HG03045 (cell line): Measurements from ENCODE around the gene PRKD1.

Source experiments
- ATAC-seq: cut with Tn5 transposase; IDR thresholded peaks from one replicate; pipeline ENCODE4 v1.9.1; 2021; ENCODE audit warnings: mild to moderate bottlenecking, moderate library complexity; ENCODE audit not compliant: unreplicated experiment

Gene PRKD1

GRCh38 chr14:29682789-29683188 is 244.9 kb downstream of the PRKD1 start:
- no peak for ATAC-seq

GRCh38 chr14:29681316-29681715 is 246.3 kb downstream of the PRKD1 start:
- ATAC-seq = no peak

DNA sequence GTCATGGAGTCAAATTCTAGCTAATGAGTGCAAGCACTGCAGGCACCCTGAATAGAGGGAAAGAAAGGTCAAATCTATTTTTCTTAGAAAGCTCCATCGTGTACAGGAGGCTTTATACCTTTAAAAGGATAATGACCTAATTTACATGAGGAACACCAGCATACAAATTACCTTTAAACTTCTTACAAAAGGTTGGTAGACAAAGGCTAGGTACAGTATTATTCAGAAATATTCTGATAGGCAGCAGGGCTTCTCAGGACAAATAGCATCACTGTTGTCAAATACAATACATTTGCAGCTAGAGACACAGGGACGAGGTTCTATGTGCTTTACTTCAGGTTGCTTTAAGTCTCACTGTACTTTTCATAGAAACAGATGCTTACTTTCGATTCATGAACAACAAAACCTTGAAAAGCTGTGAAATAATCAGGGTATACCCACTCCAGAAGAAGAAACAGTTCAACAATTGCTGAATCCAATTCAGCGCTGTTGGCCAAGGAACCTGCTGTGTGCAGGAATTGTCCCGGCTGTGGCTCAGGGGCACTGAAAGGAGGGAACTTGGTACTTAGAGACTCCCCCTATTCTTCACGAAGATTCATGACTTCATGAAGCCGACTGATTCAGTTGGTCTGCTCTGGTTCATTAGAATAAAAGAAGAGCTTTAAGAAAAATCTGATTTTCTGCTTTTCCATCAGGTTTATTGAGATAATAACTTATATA is 252.9 kb downstream of the PRKD1 start:
- no peak for ATAC-seq

DNA sequence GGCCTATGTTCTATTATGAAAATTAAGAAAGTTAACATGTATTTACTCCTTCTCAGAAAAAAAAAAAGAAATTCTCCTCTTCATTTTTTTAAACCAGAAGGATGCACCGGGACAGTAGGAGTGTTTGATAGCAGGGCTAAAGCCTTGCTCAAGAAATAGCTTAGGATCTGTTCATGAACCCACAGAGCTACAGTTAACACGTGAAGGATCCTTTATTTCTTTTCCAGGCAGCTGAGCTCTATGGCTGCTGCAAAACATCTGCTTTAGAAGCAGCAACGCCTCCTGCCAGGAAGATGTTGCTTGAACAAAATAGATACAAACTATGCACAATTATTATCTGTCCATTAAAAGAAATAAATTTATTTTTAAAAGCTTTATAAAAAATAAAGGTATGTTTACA is 254.8 kb downstream of the PRKD1 start:
- ATAC-seq = no peak

GRCh38 chr14:29671034-29671433 is 256.6 kb downstream of the PRKD1 start:
- no peak for ATAC-seq

DNA sequence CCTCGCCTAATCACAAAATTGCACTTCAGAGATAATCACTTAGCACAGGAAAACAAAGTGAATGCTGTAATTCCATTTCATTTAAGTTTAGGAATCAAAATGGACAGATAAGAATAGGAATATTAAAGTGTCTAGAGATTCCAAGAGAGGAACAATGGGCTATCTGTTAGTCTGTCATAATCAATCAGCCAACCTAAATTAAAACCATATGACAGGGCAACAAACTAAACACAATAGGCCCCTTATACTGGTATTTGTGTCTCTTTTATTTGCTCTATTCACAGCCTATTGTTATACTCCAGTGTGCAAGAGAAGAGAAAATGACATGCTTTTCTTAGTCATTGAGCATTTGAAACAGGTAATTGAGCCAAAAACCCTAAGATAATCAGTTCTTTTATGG is 259.4 kb downstream of the PRKD1 start:
- ATAC-seq = no peak

DNA sequence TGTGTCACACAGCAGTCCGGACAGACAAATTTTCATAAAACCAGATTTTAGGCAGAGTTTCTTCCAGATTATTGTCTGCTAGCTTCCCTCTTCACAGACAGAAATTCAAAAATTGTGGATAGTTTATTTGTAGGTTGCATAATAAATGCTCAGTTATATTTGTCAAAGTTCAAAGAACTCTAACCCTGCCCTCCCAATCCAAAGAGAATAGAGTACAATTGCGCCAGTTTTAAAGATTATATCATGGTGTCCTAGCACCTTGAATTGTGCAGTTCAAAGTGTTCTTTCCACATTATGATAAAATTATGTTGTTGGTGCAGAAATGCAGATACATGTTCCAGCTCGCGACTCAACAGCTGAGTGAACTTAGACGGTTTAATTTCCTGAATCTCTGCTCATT is 263.1 kb downstream of the PRKD1 start:
- ATAC-seq = no peak

GRCh38 chr14:29663281-29663801 is 264.3 kb downstream of the PRKD1 start:
- no peak for ATAC-seq

DNA sequence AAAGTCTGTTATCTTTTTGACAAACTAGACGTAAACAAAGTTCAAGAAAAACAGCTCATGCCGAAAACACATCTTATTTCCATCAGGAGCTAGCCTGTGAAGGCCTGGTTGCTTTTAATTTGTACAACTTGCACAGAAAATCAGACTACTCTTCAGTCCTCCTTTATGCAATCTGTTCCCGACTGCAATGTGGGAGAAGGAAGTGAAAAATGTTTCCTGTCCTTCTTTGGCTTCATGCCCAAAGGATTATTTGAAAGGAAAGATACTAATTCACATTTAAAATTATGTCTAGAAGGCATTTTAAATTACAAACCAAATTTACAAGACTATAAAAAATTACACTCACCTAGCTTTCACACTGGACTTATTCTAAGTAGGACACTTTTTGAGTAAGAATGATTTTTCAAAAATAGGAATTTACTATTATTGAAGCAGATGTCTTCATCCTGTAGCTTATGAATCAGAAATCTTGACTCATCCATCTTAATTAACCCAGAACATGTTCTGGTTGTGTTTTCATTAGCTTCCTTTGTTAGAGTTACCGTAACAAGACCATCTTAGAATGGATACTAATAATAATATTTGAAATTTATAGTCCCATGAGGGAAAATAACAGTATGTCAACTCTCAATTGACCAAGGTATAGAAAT is 272.6 kb downstream of the PRKD1 start:
- ATAC-seq = no peak

DNA sequence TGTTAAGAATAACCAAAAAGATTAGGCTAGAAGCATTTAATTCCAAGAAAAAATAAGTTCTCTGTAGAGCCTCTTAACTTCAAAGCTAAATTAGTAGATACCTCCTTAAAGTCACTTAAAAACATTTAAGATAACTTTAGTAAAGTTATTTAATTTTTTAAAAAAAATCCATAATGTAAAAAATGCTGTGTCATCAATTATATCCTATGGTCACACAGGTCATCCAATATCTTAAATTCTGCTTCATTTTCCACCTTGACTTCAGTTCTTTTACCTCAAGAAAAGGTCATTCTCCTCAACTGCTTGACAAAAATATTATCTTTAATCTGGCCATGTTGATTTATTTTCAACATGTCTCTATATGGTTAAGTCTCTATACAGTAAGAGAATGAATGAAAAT is 274.3 kb downstream of the PRKD1 start:
- no peak for ATAC-seq

GRCh38 chr14:29652571-29652970 is 275.1 kb downstream of the PRKD1 start:
- no peak for ATAC-seq

DNA sequence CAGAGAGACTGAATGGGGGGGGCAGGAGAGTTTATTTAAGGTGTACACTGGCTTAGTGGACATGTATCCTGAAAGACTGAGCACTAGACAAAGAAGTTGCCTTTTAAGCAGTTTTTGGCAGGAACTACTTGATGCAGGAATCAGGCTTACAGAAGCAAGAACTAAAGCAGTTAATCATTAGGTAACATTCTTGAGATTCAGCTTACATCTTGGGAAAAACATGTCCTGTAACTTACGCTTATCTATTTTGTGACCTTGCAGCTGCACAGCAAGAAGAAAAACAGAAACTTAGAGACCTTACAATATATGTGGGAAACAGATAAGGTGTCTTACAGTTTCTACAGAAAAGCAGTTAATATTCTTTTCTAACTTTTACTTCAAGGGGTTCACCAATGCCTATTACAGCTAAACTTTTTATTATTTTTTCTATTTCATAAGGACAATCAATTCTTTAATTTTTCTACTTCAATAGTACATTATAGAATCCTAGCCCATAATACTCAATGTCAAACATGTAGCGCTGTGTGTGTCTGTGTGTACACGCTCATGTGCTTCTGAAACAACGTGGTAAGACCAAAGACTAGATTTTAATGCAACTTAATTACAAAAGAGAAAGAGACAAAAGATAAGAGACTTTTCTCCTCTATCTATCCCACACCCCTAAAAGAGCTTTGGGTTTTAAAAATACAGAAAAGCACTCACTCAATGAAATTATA is 276.9 kb downstream of the PRKD1 start:
- ATAC-seq = no peak

DNA sequence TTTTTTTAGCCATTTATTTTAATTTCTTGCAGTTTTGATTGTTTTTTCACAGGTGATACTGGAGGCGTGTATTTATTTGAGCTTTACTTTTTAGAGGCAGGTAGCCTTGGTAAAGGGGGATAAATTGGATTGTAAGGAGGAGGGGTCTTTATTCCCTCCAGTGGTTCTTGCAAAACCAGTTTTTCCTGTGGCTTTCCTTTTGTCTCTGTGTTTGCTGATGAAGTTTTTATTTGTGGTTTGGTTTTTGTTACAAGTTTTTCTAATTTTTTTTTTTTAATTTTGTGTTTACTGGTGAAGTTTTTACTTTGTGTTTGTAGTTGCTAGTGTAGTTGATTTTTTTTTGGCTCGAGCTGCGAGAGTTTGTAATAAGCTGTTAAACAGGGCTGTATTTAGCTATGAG is 278.5 kb downstream of the PRKD1 start:
- no peak for ATAC-seq

- no peak for ATAC-seq
Observed at GRCh38 chr14:29648045-29648444, 279.6 kb downstream of the PRKD1 start.

- ATAC-seq = no peak
Observed at GRCh38 chr14:29645117-29645516, 282.5 kb downstream of the PRKD1 start.

DNA sequence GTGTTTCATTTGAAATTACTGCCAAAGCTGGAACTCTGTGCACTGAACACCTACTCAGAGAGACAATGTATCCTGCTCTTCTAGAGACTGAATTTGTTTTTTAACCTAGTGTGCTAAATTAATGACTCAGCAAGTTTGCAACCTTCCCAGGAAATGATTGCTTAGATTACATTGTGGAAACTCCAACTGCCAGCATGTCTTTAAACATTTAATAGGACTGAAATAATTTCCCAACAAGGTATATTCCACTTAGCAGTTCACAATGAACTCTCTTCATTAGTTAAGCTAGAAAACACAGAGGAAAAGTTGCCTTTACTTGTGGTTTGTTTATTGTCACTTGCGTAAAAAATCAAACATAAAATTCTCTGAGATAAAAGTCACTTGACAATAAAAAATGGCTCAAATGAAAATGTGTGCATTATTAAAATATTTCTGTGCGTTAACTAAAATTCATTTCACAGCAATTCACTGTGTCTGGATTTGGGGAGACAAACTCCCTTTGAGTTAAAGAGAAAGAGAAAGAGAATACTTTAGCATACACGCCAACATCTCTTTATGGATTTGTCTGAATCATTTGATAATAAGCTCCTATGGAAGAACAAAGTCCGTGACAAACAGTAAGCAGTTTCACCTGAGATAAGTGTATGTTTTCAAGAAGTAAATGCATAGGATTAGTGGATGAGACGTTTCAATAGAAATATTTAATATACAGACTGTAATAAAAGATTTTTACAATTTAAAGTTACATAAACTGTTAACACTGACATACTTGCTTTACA is 284.0 kb downstream of the PRKD1 start:
- no peak for ATAC-seq

DNA sequence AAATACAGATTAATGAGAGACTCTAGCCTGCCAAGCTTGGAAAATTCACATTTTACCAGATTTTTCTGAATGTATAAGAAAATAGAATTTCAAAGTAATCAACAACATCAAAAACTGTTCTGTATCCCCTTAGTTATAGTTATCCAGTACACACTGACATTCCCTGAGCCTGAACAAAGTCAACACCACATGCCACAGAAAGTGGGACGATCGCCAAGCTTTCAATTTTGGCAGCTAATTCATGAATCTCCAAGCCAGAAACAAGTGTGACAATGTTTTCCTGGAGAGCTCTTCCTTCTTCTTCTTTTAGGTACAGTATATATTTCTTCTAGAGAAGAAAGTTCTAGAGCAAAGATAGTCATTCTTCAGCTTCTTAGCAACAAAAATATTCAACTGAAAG is 290.2 kb downstream of the PRKD1 start:
- ATAC-seq = no peak

DNA sequence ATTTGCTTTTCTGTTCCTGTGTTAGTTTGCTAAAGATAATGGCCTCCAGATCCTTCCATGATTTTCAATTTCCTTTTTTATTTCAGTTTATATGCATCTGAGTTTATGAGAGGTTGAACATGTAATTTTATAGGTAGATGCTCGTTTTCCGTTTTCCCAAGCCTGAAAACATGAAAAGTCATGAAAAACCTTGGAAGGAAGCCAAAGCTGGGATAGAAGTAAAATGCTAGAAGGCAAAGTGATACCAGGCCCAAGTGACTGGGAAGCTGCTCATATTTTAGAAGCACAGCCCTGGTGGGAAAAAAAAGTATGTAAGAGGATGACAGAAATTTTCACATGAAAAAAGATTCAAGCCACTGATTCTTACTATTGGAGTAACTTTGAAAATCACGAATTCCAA is 290.8 kb downstream of the PRKD1 start:
- no peak for ATAC-seq

GRCh38 chr14:29630566-29631160 is 297.0 kb downstream of the PRKD1 start:
- ATAC-seq = no peak

DNA sequence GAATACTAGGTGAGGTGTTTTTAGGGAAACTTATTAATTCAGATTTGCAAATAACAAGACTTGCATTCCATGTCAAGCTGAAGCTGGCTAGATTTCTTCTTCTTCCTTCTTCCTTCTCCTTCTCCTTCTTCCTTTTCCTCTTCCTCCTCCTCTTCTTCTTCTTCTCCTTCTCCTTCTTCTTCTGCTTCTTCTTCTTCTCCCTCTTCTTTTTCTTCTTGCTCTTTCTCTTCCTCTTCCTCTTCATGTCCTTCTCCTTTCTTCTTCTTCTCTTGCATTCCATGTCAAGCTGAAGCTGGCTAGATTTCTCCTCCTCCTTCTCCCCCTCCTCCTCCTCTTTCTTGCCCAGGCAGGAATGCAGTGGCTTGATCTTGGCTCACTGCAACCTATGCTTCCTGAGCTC is 297.8 kb downstream of the PRKD1 start:
- ATAC-seq = no peak

DNA sequence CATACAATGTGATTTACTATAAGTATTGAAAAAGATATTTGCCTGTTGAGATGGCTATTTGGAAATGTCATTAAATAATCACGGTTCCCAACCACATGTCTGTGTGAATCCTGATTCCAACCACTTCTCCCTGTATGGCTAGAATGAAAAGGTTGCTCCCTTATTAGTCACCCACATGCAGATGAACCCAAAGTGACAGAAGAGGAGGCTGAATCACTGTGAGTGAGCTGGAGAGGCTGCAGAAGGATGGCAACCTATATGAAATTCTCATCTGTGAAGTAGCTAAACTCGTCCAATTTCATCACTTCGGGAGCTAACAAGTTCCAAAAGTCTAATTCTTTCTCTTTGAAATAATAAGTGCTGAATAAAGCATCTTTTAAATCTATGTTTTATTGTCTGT is 300.5 kb downstream of the PRKD1 start:
- no peak for ATAC-seq
